ENCODE data around the gene HLA-DOB.

DNA sequence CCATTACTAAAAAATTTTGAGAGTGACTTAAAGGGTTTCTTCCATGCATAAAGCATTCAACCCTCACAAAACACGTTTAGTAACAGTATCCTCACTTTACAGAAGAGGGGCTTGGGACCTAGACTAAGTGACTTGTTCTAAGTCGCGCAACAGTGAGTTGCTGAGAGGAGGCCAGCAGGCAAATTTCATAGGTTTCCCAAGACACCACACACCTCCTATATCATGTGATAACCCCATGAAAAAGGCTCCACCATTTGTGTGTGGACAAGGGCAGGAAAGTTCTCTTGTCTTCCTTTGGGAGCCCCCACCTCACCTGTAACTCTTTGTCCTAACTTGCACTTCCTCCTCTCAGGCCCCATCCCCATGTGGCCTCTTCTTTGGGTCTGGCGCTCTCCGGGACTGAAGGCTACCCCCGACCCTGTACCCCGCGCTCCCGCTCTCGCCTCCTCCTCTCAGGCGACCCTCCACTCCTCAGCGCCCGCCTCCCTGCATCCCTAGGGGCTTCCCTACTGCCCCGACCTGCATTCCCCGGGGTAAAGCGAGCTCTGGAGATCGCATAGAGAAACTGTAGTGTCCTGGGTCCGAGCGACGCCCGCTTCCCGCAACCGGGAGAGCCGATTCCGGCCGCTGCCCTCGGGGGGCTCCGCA is 26.7 kb upstream of the HLA-DOB start:
- no peak for TF ChIP-seq POLR2A (IDR thresholded peaks at IDR 0.05)
- TF ChIP-seq, protein P1, sequence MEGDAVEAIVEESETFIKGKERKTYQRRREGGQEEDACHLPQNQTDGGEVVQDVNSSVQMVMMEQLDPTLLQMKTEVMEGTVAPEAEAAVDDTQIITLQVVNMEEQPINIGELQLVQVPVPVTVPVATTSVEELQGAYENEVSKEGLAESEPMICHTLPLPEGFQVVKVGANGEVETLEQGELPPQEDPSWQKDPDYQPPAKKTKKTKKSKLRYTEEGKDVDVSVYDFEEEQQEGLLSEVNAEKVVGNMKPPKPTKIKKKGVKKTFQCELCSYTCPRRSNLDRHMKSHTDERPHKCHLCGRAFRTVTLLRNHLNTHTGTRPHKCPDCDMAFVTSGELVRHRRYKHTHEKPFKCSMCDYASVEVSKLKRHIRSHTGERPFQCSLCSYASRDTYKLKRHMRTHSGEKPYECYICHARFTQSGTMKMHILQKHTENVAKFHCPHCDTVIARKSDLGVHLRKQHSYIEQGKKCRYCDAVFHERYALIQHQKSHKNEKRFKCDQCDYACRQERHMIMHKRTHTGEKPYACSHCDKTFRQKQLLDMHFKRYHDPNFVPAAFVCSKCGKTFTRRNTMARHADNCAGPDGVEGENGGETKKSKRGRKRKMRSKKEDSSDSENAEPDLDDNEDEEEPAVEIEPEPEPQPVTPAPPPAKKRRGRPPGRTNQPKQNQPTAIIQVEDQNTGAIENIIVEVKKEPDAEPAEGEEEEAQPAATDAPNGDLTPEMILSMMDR (IDR thresholded peaks at IDR 0.05): no peak

Data from uterus (tissue), 2 donors.